Loucy (cell line): ENCODE results near the gene SFMBT2.

Experiments
- H2AFZ ChIP-seq: fragments of 200-600 bp; sonication (generic); 2 replicates; pipeline ENCODE4 v1.6.0; 2016; ENCODE audit warnings: antibody characterized with exemption, mild to moderate bottlenecking, low read length, moderate library complexity
- H3F3A ChIP-seq: fragments of 200-600 bp; 2 replicates; pipeline ENCODE4 v1.6.0; 2016; ENCODE audit warnings: antibody characterized with exemption, low read depth, mild to moderate bottlenecking
- H3K27me3 ChIP-seq: fragments of 200-600 bp; sonication (generic); 2 replicates; pipeline ENCODE4 v1.6.1; 2014; ENCODE audit warnings: low read length, mild to moderate bottlenecking; ENCODE audit not compliant: insufficient read depth, poor library complexity, severe bottlenecking
- H3K36me3 ChIP-seq: fragments of 200-600 bp; sonication (generic); 2 replicates; pipeline ENCODE4 v1.6.1; 2016; ENCODE audit warnings: low read length; ENCODE audit not compliant: insufficient read depth
- H3K4me1 ChIP-seq: fragments of 200-600 bp; sonication (generic); 2 replicates; pipeline ENCODE4 v1.5.1; 2014; ENCODE audit warnings: low read length, mild to moderate bottlenecking; ENCODE audit not compliant: insufficient read depth, poor library complexity, severe bottlenecking
- H3K4me2 ChIP-seq: fragments of 200-600 bp; sonication (generic); 2 replicates; pipeline ENCODE4 v1.6.0; 2014; ENCODE audit warnings: antibody characterized with exemption, low read length, low read depth, mild to moderate bottlenecking; ENCODE audit not compliant: poor library complexity, severe bottlenecking
- H3K4me3 ChIP-seq: fragments of 200-600 bp; sonication (generic); 2 replicates; pipeline ENCODE4 v1.5.1; 2014; ENCODE audit warnings: low read length, mild to moderate bottlenecking, mixed read lengths; ENCODE audit not compliant: poor library complexity, severe bottlenecking
- H3K79me2 ChIP-seq: fragments of 200-600 bp; sonication (generic); 2 replicates; pipeline ENCODE4 v1.6.1; 2014; ENCODE audit warnings: low read length; ENCODE audit not compliant: insufficient read depth
- H3K9ac ChIP-seq: fragments of 200-600 bp; sonication (generic); 2 replicates; pipeline ENCODE4 v1.6.0; 2014; ENCODE audit warnings: mild to moderate bottlenecking, low read depth, low read length, moderate library complexity; ENCODE audit not compliant: poor library complexity, severe bottlenecking
- H3K9me2 ChIP-seq: fragments of 200-600 bp; sonication (generic); replicated peaks from 2 replicates; pipeline ENCODE4 v1.6.1; 2016; ENCODE audit warnings: low read depth, low read length, mixed read lengths
- H3K9me3 ChIP-seq: fragments of 200-600 bp; sonication (generic); 2 replicates; pipeline ENCODE4 v1.6.1; 2014; ENCODE audit warnings: mild to moderate bottlenecking, antibody characterized with exemption, low read length, low read depth; ENCODE audit not compliant: insufficient read depth
- H4K20me1 ChIP-seq: fragments of 200-600 bp; sonication (generic); 2 replicates; pipeline ENCODE4 v1.6.0; 2014; ENCODE audit warnings: antibody characterized with exemption, low read length, mild to moderate bottlenecking; ENCODE audit not compliant: insufficient read depth, poor library complexity, severe bottlenecking
- CTCF ChIP-seq: fragments of 200-600 bp; sonication (generic); conservative IDR thresholded peaks from 2 replicates; pipeline ENCODE4 v1.5.1; 2014; ENCODE audit warnings: mild to moderate bottlenecking, antibody characterized with exemption, low read length
- EZH2phosphoT487 ChIP-seq: fragments of 200-600 bp; IDR thresholded peaks from 2 replicates; pipeline ENCODE4 v1.6.1; 2018; ENCODE audit warnings: antibody characterized with exemption, mild to moderate bottlenecking, moderate library complexity, borderline replicate concordance

Gene SFMBT2

DNA sequence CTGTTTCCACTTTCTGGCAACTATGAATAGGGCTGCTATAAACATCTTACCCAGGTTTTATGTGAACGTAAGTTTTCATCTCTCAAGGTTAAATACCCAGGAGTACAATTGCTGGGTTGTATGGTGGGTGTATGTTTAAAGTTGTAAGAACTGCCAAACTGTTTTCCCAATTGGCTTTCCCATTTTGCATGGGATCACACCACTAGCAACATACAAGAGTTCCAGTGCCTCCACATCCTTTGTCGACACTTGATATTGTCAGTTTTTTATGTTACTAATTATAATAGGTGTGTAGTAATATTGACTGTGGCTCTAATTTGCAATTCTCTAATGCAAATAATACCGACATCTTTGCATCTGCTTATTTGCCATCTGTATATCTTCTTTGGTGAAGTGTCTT, 82.9 kb downstream of the SFMBT2 start:
- no peak overlapping the region for H3K4me2 ChIP-seq
- peaks cover 37% of the 10 kb centered on the region for H3K36me3 ChIP-seq
- no peak overlapping the region for H2AFZ ChIP-seq
- H3K27me3 ChIP-seq = no peaks in the 10 kb centered on the region
- no peaks in the 10 kb centered on the region for H3K4me1 ChIP-seq
- no peaks in the 10 kb centered on the region for H4K20me1 ChIP-seq
- H3K79me2 ChIP-seq = peaks cover 76% of the 10 kb centered on the region; the same call in 1 of the 2 replicates
- no peak overlapping the region for H3K9ac ChIP-seq
- peaks cover 22% of the 10 kb centered on the region for H3K9me3 ChIP-seq
- TF ChIP-seq EZH2phosphoT487 (no peak), CTCF (no peak)
- no peaks in the 10 kb centered on the region for H3F3A ChIP-seq
- no peak overlapping the region for H3K4me3 ChIP-seq
- H3K9me2 ChIP-seq = no peaks in the 10 kb centered on the region

DNA sequence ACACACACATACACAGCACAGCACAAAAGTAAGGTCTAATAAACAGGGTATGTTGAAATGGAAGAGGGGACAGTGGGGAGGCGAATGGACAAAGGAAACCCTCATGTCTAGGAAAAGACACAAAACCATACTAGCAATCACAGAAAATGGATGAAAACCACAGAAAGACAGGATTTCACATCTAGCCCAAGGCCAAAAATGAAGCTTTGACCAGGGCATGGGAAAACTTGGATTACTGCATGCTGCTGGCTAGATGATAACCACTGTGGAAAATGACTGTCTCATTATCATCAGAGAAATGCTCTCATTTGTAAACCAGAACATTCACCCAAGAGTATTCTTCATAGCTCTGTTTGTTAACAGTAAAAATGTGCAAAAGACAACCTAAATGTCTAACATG, 88.2 kb downstream of the SFMBT2 start:
- Histone ChIP-seq H3K4me1 (peaks cover 15% of the 10 kb centered on the region), H2AFZ (no peak overlapping the region), H4K20me1 (peaks cover 4% of the 10 kb centered on the region), H3K9ac (no peak overlapping the region), H3K36me3 (peaks cover 31% of the 10 kb centered on the region; the same call in 1 of the 2 replicates), H3K9me2 (no peaks in the 10 kb centered on the region), H3K9me3 (peaks cover 8% of the 10 kb centered on the region; the same call in 1 of the 2 replicates), H3K4me2 (no peak overlapping the region), H3K79me2 (peaks cover 64% of the 10 kb centered on the region; the same call in 1 of the 2 replicates), H3K27me3 (no peaks in the 10 kb centered on the region), H3K4me3 (no peak overlapping the region), H3F3A (peaks cover 5% of the 10 kb centered on the region; the same call in 1 of the 2 replicates)
- TF ChIP-seq EZH2phosphoT487 (no peak), CTCF (no peak)

GRCh38 chr10:7320072-7320471, 90.8 kb downstream of the SFMBT2 start:
- TF ChIP-seq CTCF (no peak), EZH2phosphoT487 (no peak)
- Histone ChIP-seq H3K9me3 (peaks cover under 1% of the 10 kb centered on the region; the same call in 1 of the 2 replicates), H3K27me3 (no peaks in the 10 kb centered on the region), H3K4me1 (peaks cover 16% of the 10 kb centered on the region), H3K4me2 (no peak overlapping the region), H3K9ac (no peak overlapping the region), H3K4me3 (no peak overlapping the region), H4K20me1 (peaks cover 4% of the 10 kb centered on the region), H3K9me2 (no peaks in the 10 kb centered on the region), H3K36me3 (peaks cover 28% of the 10 kb centered on the region; the same call in 1 of the 2 replicates), H3K79me2 (peaks cover 66% of the 10 kb centered on the region), H3F3A (peaks cover 5% of the 10 kb centered on the region; the same call in 1 of the 2 replicates), H2AFZ (no peak overlapping the region)
